Endometrium (tissue), 2 donors: ENCODE results near the gene RAPGEFL1.
"Not testable (repeated sequence)": the region's sequence is repeated elsewhere in the genome, so short reads cannot be mapped to it uniquely, and the experiment has no call there.

Experiments used
- FAIRE-seq: peaks from 2 replicates; lab custom pipeline; 2012; peaks lifted over from hg19 to GRCh38; lab: Jason Lieb, UNC
- donor health status: control.
- donor health status: control.

Gene RAPGEFL1

GRCh38 chr17:40173778-40174135 lies 3.5 kb upstream of the RAPGEFL1 start:
- FAIRE-seq = no peak

- no peak for FAIRE-seq
Observed at GRCh38 chr17:40174514-40174913, 2.8 kb upstream of the RAPGEFL1 start.

- FAIRE-seq = no peak
Observed at GRCh38 chr17:40175928-40176753, 1.1 kb upstream of the RAPGEFL1 start.

- no peak for FAIRE-seq
Observed at GRCh38 chr17:40176754-40177110, 538 bp upstream of the RAPGEFL1 start.

- no peak for FAIRE-seq
Observed at GRCh38 chr17:40178021-40178601, 841 bp downstream of the RAPGEFL1 start.

GRCh38 chr17:40178660-40179059 lies 1.4 kb downstream of the RAPGEFL1 start:
- no peak for FAIRE-seq

GRCh38 chr17:40179923-40180659 lies 2.8 kb downstream of the RAPGEFL1 start:
- no peak for FAIRE-seq

- no peak for FAIRE-seq
Observed at GRCh38 chr17:40180694-40181093, 3.4 kb downstream of the RAPGEFL1 start.

- no peak for FAIRE-seq
Observed at GRCh38 chr17:40181205-40181604, 3.9 kb downstream of the RAPGEFL1 start.

- no peak for FAIRE-seq
Observed at GRCh38 chr17:40182606-40183005, 5.3 kb downstream of the RAPGEFL1 start.

- no peak for FAIRE-seq
Observed at GRCh38 chr17:40187238-40187637, 10.0 kb downstream of the RAPGEFL1 start.

GRCh38 chr17:40188694-40189093 lies 11.4 kb downstream of the RAPGEFL1 start:
- no peak for FAIRE-seq

- FAIRE-seq = no peak
Observed at GRCh38 chr17:40190197-40191021, 13.1 kb downstream of the RAPGEFL1 start.

- FAIRE-seq = no peak
Observed at GRCh38 chr17:40191237-40192208, 14.3 kb downstream of the RAPGEFL1 start.

- no peak for FAIRE-seq
Observed at GRCh38 chr17:40192961-40193360, 15.7 kb downstream of the RAPGEFL1 start.

GRCh38 chr17:40194821-40195220 lies 17.6 kb downstream of the RAPGEFL1 start:
- FAIRE-seq = no peak

GRCh38 chr17:40197550-40197949 lies 20.3 kb downstream of the RAPGEFL1 start:
- FAIRE-seq = no peak

GRCh38 chr17:40197965-40198456 lies 20.7 kb downstream of the RAPGEFL1 start:
- FAIRE-seq = not testable (repeated sequence)

- no peak for FAIRE-seq
Observed at GRCh38 chr17:40198576-40198975, 21.3 kb downstream of the RAPGEFL1 start.

- FAIRE-seq = no peak
Observed at GRCh38 chr17:40203131-40203530, 25.9 kb downstream of the RAPGEFL1 start.

- not testable (repeated sequence) for FAIRE-seq
Observed at GRCh38 chr17:40206193-40206592, 28.9 kb downstream of the RAPGEFL1 start.
